GM12801 (cell line): ENCODE data around the gene SLC15A4.

ENCODE experiments used
- CTCF ChIP-seq: IDR thresholded peaks from one replicate; pipeline ENCODE4 v1.5.1; 2011; ENCODE audit warnings: control low read depth; ENCODE audit not compliant: insufficient read length; ENCODE audit errors: extremely low read depth

Gene SLC15A4

GRCh38 chr12:128745772-128746689, 77.7 kb downstream of the SLC15A4 start:
- TF ChIP-seq CTCF: no peak

- no peak for TF ChIP-seq CTCF
These were observed 79.8 kb downstream of the SLC15A4 start for GRCh38 chr12:128743916-128744315.
